GM21717 (cell line): ENCODE measurements around the gene GRIK1.

Experiments used
- ATAC-seq: cut with Tn5 transposase; IDR thresholded peaks from one replicate; pipeline ENCODE4 v1.9.1; 2021; ENCODE audit warnings: mild to moderate bottlenecking, moderate library complexity; ENCODE audit not compliant: unreplicated experiment

Gene GRIK1

DNA sequence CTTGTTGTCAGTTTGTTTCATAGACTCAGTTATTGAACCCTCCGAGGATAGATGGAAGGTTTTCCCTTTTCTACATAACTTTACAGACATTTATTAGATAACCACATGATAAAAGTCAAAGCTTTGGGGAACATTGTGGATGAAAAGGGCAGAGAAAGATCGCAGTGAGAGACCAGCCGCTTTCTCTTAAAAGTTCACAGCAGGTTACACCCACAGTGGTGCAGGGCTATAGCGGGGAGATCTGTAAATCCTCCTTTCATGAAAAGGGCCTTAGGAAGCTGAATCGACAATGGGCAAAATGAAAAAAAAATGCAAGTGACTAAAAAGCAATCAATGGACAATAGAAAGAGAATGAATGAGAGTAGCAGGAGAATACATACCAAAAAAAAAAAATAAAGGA is 218.6 kb downstream of the GRIK1 start:
- no peak for ATAC-seq

DNA sequence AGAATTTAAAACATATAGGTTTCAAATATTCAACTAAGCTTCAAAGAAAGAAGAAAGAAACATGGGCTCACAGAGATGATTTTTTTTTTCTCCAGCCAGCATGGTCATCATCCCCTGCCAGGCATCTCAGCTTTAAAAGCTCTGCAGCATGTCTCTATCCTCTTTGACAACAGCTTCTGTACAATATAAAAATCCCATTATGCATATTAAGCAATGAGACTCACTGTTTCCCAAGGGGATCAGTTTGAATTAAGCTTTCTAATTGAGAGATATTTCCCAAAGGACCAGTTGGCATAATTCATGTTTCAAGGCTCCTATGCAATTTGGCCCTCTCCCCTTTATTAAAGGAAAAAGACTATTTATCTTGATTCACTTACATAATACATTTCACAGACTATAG is 220.3 kb downstream of the GRIK1 start:
- ATAC-seq, result no peak

DNA sequence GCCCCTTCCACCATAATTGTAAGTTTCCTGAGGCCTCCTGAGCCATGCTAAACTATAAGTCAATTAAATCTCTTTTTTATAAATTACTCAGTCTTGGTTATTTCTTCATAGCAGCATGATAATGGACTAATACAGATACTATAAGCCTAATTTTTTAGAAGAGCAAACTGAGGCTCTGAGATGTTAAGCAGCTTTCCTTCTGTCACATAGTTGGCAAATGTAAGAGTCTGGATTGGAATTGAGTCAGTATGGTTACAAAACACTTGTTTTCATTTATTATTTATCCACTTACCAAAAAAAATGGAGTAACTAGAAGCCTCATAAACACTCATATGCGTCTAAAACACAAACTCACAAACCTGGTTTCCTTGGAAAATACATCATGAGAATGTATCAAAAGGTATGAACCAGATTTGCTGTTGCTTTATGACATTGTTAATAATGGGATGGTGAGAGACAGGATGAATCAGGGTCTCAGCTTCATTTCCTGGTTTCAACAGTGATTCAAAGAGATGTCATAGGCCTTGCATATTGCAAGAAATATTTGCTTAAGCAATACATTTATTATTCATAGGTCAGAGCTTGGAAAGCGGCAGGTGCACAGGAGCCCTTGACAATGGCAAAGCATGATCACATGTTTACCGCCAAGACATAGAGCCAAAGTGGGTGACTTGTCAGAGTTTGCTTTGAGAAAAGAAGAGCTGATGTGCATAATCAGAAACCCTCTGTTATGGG is 221.5 kb downstream of the GRIK1 start:
- ATAC-seq, result no peak

DNA sequence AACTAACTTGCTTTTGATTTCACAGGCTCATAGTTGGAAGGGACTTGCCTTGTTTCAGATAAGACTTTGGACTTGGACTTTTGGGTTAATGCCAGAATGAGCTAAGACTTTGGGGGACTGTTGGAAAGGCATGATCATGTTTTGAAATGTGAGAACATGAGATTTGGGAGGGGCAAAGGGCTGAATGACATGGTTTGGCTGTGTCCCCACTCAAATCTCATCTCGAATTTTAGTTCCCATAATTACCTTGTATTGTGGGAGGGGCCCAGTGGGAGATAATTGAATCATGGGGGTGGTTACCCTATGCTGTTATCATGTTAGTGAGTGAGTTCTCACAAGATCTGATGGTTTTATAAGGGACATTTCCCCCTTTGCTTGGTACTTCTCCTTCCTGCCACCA is 222.1 kb downstream of the GRIK1 start:
- ATAC-seq, result no peak

DNA sequence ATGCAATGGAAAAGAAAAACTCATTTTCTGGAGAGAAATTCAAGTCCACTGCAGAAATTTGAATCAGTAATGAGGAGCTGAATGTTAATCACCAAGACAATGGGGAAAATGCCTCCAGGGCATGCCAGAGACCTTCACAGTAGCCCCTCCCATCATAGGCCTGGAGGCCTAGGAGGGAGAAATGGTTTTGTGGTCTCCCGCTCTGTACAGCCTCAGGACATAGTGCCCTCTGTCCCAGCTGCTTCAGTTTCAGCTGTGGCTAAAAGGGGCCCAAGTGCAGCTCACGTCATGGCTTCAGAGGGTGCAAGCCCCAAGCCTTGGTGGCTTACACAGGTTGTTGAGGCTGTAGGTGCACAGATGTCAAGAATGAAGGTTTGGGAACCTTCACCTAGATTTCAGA is 223.0 kb downstream of the GRIK1 start:
- ATAC-seq, result no peak

DNA sequence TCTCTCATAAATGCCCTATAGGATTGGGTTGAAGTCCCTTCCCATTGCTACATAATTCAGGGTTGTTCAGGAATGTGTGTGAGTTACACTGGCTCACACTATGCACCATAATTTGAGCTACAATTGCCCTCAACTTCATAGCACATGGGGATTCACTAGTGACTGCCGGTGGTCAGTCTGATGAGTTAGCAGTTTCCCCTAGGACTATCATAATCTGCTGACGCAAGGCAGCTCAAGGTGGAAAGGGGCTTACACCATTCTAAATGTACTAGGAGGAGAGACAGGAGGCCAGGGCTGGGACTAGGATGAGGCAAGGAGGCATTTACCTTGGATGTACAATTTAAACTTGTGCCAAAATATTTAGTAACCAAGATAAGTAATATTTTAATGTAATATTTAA is 224.7 kb downstream of the GRIK1 start:
- ATAC-seq, result no peak

DNA sequence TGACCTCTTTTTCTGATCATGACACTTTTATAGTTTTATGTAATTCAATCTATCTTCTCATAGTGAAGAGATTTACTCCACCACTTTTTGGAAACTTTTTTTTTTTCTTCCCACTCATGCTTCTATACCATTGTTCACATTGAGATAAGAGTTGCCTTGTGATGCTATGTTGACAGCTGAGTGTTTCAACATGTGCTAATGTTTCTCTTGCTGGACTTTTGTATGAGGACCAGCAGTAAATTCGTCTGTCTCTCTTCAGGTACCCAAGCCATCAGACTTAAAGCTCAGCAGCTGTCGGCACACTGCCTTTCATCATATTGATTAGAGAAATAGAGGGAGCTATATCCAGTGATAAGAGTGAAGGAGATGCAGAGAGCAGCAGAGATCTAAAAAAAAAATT is 227.0 kb downstream of the GRIK1 start:
- no peak for ATAC-seq

DNA sequence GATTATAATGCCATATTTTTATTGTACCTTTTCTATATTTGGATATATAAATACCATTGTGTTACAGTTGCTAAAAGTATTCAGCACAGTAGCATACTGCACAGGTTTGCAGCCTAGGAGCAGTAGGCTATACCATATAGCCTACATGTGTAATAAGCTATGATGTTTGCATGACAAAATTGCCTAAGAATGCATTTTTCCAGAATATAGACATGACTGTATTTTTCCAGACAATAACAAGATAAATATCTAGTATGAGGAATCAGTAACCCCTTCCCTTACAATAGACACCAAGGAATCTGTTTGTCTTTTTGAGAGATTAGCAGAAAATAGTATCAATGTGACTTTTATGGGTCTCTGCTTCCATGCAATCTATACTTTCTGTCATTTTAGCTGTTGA is 228.6 kb downstream of the GRIK1 start:
- ATAC-seq, result no peak

DNA sequence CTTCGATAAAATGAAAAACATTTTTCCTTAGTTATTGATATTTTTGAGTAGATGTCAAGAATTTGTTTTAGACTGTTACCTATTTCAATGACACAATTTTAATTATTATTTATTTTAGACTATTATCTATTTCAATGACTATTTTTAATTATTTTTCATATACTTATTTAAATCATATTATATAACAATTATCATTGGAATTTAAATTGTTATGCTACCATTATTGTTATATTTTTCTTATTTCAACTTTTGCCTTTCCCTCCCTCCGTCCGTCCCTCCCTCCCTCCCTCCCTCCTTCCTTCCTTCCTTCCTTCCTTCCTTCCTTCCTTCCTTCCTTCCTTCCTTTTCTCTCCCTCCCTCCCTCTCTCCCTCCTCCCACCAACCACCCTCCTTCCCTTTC is 229.3 kb downstream of the GRIK1 start:
- no peak for ATAC-seq

DNA sequence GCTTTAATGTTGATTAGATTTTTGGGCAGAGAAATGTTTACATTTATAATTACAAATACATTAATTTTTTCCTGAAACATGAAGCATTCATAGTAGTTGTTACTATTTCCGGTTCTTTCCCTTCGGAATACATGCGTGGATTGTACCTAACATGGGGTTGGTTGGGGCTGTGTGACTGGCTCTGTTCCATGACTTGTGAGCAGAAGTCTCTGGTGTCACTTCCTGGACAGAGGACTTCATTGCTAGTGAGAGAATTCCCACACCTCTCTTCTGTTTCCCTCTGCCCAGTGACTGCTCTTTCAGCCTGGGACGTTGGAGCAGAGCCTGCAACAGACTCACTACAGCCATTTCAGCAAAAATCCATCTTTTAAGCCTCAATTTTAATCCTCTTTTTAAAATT is 231.4 kb downstream of the GRIK1 start:
- no peak for ATAC-seq

DNA sequence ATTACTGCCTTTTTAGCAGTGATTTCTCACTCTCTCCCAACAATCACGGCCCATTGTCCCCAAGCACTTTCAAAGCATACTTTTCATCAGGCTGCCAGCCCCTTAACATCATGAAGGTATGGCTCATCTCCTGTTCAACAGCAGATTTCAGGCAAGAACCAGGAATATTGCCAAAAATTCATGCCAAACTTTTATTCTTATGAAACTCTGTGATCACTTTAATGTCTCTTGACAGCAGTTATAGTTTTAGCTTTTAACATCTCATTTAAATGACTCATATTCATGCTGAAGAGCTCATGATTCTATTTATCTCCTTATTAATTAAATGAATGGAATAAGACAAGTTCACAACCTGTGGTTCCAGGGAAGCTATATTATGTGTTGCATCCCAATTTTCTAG is 235.1 kb downstream of the GRIK1 start:
- ATAC-seq, result no peak

DNA sequence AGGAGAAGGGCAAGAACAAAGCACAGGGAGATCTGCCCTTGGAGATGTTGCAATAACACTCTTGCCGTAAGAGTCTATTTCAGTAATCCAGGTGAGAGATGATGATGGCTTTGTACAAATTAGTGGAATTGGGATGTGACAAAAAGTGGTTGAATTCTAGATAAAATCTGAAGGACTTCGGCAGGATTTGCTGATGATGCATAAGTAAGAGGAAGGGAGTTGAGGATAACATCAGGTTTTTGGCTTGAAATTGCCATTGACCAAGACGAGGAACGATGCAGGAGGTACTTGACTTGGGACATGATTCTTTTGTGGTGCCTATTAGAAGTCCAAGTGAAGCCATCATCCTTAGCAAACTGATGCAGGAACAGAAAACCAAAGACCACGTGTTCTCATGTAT is 238.1 kb downstream of the GRIK1 start:
- no peak for ATAC-seq

DNA sequence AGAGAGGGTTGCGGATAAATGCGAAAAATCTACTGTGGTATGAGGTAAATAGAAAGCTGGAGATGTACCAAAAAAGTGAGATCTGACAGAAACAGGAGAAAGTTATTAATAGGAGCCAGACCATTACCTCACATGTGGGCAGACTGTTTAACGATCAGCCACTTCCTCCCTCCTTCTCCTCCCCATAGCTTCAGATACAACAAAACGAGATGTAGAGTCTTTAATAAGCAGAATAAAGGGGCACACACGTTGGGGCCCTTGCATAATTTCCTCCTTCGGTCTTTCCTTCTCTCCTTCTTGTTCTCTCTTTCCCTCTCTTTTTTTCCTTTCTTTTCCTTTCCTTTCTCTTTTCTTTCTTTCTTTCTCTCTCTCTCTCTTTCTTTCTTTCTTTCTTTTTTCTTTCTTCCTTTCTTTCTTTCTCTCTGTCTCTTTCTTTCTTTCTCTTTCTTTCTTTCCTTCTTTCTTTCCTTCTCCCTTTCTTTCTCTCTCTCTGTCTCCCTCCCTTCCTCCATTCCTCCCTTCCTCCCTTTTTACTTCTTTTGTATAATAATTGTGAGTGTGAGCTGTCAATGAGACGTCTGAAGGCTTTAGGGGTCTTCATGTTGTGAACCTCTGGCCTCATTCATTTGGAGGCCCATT is 242.1 kb downstream of the GRIK1 start:
- ATAC-seq, result no peak

DNA sequence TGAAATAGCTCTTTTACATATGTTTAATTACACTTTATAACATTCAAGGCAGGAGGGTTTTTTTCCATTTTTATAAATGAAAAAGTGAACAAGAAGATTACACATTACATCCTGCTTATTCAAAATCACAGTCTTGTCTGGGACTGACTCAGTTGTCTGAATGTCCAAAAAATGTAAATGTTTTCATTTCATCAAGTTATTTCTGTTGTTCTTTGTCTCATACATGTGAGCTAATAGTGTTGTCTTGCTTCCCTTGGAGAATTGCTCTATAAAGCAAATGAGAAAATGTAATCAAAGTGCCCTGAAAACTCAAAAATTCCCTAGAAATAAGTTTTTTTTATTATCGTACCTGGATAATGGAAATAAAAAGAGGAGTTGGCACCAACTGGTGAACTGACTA is 242.9 kb downstream of the GRIK1 start:
- no peak for ATAC-seq

DNA sequence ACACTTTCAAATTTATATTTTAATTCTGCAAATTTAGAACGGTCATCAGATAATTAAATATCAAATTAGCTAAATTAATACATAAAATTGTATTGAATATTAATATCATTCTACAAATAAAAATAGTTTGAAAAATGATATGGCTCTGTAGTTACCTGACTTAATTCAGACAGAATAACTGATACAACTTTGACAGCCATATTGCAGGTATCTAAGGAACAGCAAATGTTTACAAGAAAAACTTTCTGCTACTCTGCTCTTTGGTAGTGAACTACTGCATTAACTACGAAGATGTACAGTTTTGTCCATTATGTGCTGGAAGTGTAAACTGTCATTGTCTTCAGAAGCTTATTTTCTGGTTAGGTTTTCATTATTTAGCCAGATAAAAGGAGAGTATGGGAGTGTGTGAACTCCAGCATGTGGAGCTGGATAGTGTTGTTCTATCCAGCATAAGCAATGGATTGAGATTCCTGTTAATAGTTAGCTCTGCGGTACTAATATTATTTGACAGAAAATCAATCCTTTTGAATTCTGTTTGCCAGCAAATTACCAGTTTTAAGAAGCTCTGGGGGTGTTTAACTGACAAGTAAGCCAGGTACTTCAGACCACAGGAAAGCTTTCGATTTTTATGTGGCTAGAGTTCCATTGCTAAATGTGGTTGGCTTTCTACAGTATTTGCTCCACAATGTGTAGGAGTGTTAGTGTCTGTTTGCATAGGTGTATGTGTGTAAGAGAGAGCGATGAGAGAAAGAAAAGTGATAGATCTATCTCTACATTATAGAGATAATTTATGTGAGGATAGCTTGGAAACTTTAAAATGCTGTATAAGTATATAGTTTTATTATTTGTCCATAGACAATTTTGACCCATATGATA is 247.9 kb downstream of the GRIK1 start:
- ATAC-seq, result no peak

DNA sequence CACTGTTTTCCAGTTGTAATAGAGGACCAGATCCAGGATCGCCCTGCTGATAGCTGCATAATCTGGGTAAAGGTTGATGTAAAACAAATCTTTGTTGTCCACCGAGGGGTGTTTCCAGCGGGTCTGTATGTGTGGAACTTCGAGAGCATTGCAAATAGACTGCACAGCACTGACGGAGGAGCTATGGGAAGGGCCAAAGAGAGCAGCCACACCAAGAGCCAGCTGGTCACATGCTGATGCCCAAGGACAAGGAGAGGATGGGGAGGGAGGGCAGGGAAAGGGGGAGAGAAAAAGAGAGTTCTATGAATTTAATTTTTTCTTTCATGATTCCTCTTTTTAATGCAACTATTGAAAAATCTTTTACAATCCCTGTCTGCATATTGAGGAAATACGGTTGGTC is 250.0 kb downstream of the GRIK1 start:
- no peak for ATAC-seq

DNA sequence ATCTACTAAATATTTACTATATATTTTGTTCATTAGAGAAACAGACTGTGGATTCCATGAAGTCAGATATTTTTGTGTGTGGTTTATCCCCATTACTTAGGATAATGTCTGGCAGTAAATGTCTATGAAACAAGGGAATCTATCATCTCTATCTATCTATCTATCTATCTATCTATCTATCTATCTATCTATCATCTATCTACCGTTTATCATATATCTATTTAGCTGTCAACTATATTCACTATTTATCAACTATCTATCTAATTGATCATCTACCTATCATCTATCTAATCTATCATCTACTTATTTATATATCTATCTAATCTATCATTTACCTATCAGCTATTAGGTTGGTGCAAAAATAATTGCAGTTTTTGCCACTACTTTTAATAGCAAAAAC is 255.7 kb downstream of the GRIK1 start:
- ATAC-seq, result no peak

DNA sequence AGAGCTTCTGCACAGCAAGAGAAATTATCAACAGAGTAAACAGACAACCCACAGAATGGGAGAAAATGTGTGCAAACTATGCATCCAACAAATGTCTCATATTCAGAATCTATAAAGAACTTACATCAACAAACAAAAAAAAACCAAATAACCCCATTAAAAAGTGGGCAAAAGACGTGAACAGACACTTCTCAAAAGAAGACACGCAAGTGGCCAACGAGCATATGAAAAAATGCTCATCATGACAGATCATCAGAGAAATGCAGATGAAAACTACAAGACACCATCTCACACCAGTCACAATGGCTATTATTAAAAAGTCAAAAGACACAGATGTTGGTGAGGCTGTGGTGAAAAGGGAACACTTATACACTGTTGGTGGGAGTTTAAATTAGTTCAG is 257.0 kb downstream of the GRIK1 start:
- no peak for ATAC-seq

DNA sequence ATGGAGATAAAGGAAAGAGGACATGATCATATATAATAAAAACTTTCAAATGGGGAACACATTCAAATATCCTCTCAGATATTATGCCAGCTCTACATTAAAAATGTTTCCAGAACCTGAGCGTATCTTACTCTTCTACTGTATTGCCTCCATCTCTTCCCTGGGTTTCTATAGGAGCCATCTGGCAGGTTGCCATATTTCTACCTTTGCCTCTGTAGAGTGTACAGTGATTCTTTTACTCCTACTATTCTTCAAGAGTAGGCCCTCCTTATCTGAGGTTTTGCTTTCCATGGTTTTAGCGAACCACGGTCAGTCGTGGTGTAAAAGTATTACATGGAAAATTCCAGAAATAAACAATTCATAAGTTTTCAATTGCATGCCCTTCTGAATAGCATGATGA is 259.5 kb downstream of the GRIK1 start:
- no peak for ATAC-seq

DNA sequence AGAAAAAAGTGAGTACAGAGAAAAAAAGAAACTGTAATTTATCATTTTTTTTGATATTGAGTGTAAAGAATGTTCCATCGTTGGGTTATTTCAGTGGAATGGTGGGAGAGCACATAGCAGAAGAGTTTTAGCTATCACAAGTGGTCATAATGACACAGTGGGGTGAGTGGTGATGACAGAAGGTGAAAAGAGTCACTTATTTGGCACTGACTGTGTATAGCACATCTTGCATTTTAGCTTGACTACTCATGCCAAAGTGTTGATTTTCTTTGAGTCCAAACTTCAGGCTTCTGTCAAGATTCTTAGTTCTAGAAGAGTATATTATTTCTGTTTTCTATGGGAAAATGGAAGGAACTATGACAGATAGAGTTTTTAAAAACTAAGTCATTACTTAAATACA is 261.2 kb downstream of the GRIK1 start:
- ATAC-seq, result no peak

DNA sequence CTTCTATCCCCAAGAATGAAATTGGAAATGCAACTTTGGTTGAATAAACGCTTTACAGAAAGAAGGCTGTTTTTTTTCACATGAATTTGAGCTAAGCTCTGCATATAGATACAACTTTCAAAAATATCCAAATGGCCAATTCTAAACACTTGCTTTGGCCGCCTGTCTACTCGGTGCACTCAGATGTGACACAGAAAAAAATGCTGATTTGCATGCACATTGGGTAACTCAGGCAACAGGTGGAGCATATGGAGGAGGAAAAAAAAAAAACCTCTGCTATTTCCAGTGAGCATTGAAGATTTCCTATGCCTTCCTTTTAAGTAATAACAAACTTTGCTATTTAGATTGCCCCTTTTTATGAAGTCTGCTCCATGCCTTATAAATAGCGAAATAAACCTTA is 262.5 kb downstream of the GRIK1 start:
- ATAC-seq, result no peak

DNA sequence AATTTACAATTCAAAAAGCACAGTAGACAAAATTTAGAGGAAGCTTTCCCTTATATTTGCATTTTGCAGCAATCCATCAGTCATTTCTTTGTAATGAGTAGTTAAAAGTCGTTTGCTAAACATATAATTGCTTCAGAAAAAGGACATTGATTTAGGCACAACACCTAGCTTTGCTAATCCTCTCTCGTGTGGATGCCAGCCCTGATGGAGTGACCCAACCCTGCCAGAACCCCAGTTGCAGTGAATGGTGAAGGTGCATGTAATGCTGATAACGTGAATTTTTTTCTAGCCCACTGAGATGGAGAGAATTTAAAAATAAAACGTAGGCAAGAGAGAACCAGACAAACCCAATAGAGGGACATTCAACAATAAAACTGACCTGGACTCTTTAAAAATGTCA is 263.4 kb downstream of the GRIK1 start:
- no peak for ATAC-seq
